ENCODE measurements around the gene PLCXD1. TPM values are rescaled to one million over a fixed set of nuclear protein-coding genes. Genes with fewer than 3 reads are reported as not detected.
"Not testable (repeated sequence)": the region's sequence is repeated elsewhere in the genome, so short reads cannot be mapped to it uniquely, and the experiment has no call there.

PLCXD1 gene
- total and polyA plus RNA-seq, 4 donors = 2.6 to 25.7 (median 12.8) TPM

DNA sequence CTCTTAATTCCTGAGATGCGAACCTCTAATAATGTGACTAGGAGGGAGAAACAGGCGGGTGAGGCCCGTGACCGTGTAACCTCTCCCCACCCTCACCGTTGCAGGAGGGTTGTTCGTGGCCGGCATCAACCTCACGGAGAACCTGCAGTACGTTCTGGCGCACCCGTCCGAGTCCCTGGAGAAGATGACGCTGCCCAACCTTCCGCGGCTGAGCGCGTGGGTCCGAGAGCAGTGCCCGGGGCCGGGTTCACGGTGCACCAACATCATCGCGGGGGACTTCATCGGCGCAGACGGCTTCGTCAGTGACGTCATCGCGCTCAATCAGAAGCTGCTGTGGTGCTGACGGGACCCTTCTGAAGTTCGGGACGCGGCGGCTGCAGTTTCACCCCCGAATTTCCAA lies 17.8 kb downstream of the PLCXD1 start (continued):
- TF ChIP-seq, protein P1, sequence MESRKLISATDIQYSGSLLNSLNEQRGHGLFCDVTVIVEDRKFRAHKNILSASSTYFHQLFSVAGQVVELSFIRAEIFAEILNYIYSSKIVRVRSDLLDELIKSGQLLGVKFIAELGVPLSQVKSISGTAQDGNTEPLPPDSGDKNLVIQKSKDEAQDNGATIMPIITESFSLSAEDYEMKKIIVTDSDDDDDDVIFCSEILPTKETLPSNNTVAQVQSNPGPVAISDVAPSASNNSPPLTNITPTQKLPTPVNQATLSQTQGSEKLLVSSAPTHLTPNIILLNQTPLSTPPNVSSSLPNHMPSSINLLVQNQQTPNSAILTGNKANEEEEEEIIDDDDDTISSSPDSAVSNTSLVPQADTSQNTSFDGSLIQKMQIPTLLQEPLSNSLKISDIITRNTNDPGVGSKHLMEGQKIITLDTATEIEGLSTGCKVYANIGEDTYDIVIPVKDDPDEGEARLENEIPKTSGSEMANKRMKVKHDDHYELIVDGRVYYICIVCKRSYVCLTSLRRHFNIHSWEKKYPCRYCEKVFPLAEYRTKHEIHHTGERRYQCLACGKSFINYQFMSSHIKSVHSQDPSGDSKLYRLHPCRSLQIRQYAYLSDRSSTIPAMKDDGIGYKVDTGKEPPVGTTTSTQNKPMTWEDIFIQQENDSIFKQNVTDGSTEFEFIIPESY (IDR thresholded peaks at IDR 0.05) = no peak
- TF ChIP-seq SP1 (IDR thresholded peaks at IDR 0.05) (no peak), FOXA2 (IDR thresholded peaks at IDR 0.05) (no peak)
- TF ChIP-seq, protein P2, sequence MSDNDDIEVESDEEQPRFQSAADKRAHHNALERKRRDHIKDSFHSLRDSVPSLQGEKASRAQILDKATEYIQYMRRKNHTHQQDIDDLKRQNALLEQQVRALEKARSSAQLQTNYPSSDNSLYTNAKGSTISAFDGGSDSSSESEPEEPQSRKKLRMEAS (IDR thresholded peaks at IDR 0.05) = no peak

DNA sequence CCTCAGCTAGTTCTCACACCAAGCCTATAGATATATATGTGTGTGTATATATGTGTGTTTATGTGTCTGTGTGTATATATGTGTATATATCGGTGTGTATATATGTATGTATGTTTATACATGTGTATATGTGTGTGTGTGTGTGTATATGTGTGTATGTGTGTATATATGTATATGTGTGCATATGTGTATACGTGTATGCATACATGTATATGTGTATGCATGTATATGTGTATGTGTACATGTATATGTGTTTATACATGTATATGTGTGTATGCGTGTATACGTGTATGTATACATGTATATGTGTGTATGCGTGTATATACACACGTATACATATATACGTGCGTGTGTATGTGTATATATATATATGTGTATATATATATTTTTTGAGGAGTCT lies 19.2 kb downstream of the PLCXD1 start:
- Histone ChIP-seq H3K9me3 (ENCODE audit: control insufficient read depth in 4 of 4, low read length in 3 of 4) (no peaks in the 10 kb centered on the region), H3K27ac (ENCODE audit: low read depth in 1 of 2, low read length in 2 of 2) (no peak overlapping the region), H3K4me3 (ENCODE audit: low read depth in 1 of 3, low read length in 3 of 3) (no peak overlapping the region), H3K4me1 (ENCODE audit: control insufficient read depth in 4 of 4, insufficient read depth in 4 of 4, low read length in 3 of 4) (no peaks in the 10 kb centered on the region), H3K36me3 (ENCODE audit: control insufficient read depth in 4 of 4, insufficient read depth in 3 of 4, low read depth in 1 of 4, low read length in 3 of 4) (peaks cover 11 to 53% (median 19%) of the 10 kb centered on the region in 4 donors), H3K27me3 (ENCODE audit: control insufficient read depth in 4 of 4, insufficient read depth in 4 of 4, low read length in 3 of 4) (no peaks in the 10 kb centered on the region), H3K9ac (ENCODE audit: low read depth in 1 of 2, low read length in 2 of 2) (no peak overlapping the region)
- WGBS = 95% methylated on average over 8 of the region's 8 CpGs
- TF ChIP-seq SP1 (IDR thresholded peaks at IDR 0.05) = no peak
- DNase-seq (ENCODE audit: low spot score) = no peak

DNA sequence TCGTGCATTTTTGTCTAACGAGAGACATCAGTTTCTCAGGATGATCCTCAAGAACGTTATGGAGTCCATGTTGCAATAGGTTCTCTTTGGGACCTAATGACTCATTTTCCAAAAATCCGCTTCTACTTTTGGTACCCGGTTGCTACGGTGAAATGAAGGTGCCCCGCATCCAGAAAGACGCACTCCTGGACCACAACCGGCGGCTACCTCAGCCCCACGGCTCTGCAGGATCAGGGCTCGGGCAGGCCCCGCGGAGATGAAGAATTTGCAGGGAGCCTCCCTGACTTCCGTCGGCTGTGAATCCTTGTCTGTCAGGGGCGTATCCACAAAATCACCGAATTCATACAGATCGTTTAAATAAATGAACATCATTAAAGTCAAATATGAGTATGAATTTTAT lies 21.8 kb downstream of the PLCXD1 start:
- DNase-seq (ENCODE audit: low spot score) = no peak
- TF ChIP-seq, protein P3, sequence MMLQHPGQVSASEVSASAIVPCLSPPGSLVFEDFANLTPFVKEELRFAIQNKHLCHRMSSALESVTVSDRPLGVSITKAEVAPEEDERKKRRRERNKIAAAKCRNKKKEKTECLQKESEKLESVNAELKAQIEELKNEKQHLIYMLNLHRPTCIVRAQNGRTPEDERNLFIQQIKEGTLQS (IDR thresholded peaks at IDR 0.05) = no peak
- no peak for TF ChIP-seq FOXA1 (IDR thresholded peaks at IDR 0.05)
- TF ChIP-seq NR2F2 (IDR thresholded peaks at IDR 0.05) = no peak
- no peak for TF ChIP-seq JUND (IDR thresholded peaks at IDR 0.05)
- TF ChIP-seq FOXA2 (IDR thresholded peaks at IDR 0.05) = no peak
- 93% methylated on average over 19 of the region's 19 CpGs for WGBS

DNA sequence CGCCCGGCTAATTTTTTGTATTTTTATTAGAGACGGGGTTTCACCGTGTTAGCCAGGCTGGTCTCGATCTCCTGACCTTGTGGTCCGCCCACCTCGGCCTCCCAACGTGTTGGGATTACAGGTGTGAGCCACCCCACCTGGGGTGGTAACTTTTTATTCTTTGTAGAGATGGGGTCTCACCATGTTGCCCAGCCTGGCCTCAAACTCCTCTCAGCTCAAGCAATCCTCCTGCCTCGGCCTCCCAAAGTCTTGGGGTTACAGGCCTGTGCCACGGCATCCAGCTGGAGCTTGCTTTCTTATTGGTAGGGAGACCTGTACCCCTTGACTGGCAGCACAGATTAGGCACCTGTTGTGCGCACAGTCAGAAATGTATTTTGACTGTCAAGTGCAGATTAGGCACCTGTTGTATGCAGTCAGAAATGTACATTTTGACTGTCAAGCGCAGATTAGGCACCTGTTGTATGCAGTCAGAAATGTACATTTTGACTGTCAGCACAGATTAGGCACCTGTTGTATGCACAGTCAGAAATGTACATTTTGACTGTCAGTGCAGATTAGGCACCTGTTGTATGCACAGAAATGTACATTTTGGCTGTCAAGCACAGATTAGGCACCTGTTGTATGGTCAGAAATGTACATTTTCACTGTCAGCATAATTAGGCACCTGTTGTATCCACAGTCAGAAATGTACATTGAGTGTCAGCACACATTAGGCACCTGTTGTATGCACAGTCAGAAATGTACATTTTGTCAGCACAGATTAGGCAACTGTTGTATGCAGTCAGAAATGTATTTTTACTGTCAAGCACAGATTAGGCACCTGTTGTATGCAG lies 24.8 kb downstream of the PLCXD1 start:
- not testable (repeated sequence) for DNase-seq (ENCODE audit: low spot score); H3K4me1 ChIP-seq (ENCODE audit: control insufficient read depth in 4 of 4, insufficient read depth in 4 of 4, low read length in 3 of 4); H3K4me3 ChIP-seq (ENCODE audit: low read depth in 1 of 3, low read length in 3 of 3); H3K27ac ChIP-seq (ENCODE audit: low read depth in 1 of 2, low read length in 2 of 2); H3K9me3 ChIP-seq (ENCODE audit: control insufficient read depth in 4 of 4, low read length in 3 of 4); H3K9ac ChIP-seq (ENCODE audit: low read depth in 1 of 2, low read length in 2 of 2); H3K27me3 ChIP-seq (ENCODE audit: control insufficient read depth in 4 of 4, insufficient read depth in 4 of 4, low read length in 3 of 4)
- peaks cover 21 to 56% (median 32%) of the 10 kb centered on the region in 4 donors for H3K36me3 ChIP-seq (ENCODE audit: control insufficient read depth in 4 of 4, insufficient read depth in 3 of 4, low read depth in 1 of 4, low read length in 3 of 4)
- WGBS = 93% methylated on average over 12 of the region's 12 CpGs

More for the DNA sequence above, 21.8 kb downstream of the PLCXD1 start:
- no peak overlapping the region for H3K9ac ChIP-seq (ENCODE audit: low read depth in 1 of 2, low read length in 2 of 2)
- no peak overlapping the region for H3K4me3 ChIP-seq (ENCODE audit: low read depth in 1 of 3, low read length in 3 of 3)
- H3K27ac ChIP-seq (ENCODE audit: low read depth in 1 of 2, low read length in 2 of 2) = no peak overlapping the region
- peaks cover 21 to 65% (median 27%) of the 10 kb centered on the region in 4 donors for H3K36me3 ChIP-seq (ENCODE audit: control insufficient read depth in 4 of 4, insufficient read depth in 3 of 4, low read depth in 1 of 4, low read length in 3 of 4)
- no peaks in the 10 kb centered on the region for H3K4me1 ChIP-seq (ENCODE audit: control insufficient read depth in 4 of 4, insufficient read depth in 4 of 4, low read length in 3 of 4)
- H3K27me3 ChIP-seq (ENCODE audit: control insufficient read depth in 4 of 4, insufficient read depth in 4 of 4, low read length in 3 of 4) = no peaks in the 10 kb centered on the region
- no peaks in the 10 kb centered on the region for H3K9me3 ChIP-seq (ENCODE audit: control insufficient read depth in 4 of 4, low read length in 3 of 4)

DNA sequence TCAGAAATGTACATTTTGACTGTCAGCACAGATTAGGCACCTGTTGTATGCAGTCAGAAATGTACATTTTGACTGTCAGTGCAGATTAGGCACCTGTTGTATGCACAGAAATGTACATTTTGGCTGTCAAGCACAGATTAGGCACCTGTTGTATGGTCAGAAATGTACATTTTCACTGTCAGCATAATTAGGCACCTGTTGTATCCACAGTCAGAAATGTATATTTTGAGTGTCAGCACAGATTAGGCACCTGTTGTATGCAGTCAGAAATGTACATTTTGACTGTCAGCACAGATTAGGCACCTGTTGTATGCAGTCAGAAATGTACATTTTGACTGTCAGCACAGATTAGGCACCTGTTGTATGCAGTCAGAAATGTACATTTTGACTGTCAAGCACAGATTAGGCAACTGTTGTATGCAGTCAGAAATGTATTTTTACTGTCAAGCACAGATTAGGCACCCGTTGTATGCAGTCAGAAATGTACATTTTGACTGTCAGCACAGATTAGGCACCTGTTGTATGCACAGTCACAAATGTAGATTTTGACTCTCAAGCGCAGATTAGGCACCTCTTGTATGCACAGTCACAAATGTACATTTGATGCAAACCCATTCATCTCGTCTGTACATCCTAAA lies 25.6 kb downstream of the PLCXD1 start:
- not testable (repeated sequence) for H3K9me3 ChIP-seq (ENCODE audit: control insufficient read depth in 4 of 4, low read length in 3 of 4); H3K27ac ChIP-seq (ENCODE audit: low read depth in 1 of 2, low read length in 2 of 2); H3K4me1 ChIP-seq (ENCODE audit: control insufficient read depth in 4 of 4, insufficient read depth in 4 of 4, low read length in 3 of 4); H3K27me3 ChIP-seq (ENCODE audit: control insufficient read depth in 4 of 4, insufficient read depth in 4 of 4, low read length in 3 of 4); H3K9ac ChIP-seq (ENCODE audit: low read depth in 1 of 2, low read length in 2 of 2); H3K4me3 ChIP-seq (ENCODE audit: low read depth in 1 of 3, low read length in 3 of 3); DNase-seq (ENCODE audit: low spot score)
- peaks cover 18 to 57% (median 32%) of the 10 kb centered on the region in 4 donors for H3K36me3 ChIP-seq (ENCODE audit: control insufficient read depth in 4 of 4, insufficient read depth in 3 of 4, low read depth in 1 of 4, low read length in 3 of 4)
- WGBS = 98% methylated on average over 3 of the region's 3 CpGs

Data from liver (tissue), 9 donors.